HUDEP-2 (cell line): ENCODE data around the gene STXBP4.

Experiments used
- DNase-seq, 76 experiments: peaks; one replicate each; lab custom pipeline; 2025; ENCODE audit not compliant: unreplicated experiment in 76 of 76; lab: John Stamatoyannopoulos, UW

Gene STXBP4

DNA sequence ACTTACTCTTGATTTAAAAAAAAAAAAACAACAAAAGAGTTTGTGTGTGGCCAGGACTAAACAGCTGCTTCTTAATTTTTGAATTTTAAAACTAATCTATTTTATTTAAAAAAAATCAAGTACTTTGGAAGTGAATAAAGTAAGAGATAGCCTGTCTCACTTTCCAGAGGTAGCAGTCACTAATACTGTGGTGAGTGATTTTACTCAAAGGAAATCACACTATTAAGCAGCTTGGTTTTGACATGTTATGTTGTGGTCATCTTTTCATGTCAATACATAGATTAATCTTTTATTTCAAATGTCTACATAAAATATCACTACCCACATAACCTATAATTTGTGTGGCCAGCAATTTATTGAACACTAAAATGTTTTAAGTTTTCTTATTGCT lies 194.0 kb downstream of the STXBP4 start:
- DNase-seq: no peak

DNA sequence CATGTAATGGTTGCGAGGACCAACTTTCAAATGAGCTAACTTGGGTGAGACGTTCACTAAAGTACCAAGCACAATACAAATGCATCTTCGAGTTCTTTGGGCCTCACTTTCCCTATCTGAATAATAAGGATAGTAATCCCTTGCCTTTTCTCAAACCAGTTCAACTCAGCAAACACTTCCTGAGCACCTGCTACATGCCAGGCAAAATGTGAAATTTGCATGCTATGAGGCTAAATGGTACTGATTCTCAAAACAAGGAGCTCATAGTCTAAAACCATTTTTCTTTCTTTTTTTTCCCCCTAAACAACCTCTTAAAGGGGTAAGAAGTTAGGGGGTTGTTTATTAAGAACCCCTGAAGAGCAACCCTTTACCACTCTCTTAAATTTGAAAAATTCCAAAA lies 194.8 kb downstream of the STXBP4 start:
- no peak for DNase-seq

DNA sequence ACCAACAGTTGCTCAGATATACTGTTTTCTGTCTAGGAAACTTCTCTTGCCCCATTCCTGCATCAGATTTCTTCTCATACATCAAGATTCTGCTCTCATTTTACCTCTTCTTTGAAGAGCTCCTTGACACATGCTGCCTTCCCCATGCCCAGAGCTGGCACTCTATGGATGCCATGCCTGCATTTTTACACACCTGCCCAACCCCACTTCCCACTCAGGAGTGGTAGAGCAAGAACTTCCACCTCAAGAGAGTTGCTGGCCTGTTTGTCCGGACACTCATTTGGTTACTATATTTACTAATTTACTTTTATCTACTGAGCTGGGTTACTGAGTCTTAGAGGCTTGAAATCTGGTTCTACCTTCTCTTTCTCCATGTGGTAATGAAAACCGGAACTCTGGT lies 197.9 kb downstream of the STXBP4 start:
- no peak for DNase-seq

DNA sequence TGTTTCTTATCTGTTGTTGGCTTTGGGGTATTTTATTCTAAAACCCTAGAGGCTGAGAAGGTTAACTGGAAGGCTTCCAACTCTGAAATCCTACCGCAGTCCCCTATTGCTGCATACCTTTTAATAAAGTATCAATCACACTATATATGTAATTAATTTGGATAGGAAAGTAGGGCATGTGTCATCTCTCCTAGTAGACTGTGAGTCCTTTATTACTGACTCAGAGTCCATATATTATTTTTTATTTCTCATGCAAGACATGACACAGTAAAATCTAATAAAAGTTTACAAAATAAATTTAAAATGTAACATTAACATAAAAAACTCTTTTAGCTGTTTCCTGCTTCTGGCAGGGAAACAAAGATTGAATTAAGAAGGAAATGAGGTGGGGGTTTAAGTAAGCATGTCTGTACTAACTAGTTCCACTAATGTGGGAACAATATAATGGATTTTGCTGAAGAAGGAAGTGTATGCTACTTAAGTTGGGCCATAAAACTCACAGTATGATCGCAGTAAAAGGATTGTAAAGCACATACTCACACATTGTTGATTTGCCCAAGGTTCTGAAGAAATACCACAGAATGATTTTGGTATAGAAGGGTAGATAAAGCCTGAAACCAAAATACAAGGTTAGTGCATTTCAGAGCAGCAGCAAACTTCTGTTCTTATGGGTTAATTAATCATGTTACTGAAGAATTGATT lies 198.6 kb downstream of the STXBP4 start:
- DNase-seq: no peak

DNA sequence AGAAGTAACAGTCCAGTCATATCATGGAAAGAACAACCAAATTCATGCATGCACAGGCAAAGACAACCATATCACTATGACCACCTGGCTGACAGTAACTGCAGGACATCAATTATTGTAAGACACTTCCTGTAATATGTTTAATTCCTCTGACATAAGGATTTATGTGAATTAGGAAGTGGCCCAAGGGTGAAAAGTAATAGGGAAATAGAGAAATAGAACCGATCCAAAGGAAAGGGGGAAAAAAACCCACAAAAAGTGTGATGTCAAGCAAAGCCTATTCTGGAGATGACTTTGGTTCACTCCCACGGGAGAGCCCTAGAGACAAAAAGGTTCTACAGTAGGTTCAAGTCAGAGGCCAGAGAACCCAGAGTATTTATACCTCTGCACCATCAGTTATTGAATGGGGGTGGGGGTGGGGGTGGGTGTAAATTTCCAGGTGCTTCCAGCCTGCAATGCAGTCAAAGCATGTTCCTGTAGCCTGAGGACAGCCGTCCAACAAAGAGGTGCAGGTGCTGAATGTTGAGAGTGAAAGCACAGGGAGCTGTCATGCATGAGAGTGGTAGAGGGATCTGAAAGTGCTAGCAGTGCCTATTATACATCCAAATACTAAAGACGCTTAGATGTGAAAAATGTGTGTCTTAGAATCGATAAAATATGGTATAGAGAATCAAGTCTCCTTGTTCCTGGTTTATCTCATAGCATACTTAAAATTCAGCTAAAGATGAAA lies 200.6 kb downstream of the STXBP4 start:
- DNase-seq: no peak

DNA sequence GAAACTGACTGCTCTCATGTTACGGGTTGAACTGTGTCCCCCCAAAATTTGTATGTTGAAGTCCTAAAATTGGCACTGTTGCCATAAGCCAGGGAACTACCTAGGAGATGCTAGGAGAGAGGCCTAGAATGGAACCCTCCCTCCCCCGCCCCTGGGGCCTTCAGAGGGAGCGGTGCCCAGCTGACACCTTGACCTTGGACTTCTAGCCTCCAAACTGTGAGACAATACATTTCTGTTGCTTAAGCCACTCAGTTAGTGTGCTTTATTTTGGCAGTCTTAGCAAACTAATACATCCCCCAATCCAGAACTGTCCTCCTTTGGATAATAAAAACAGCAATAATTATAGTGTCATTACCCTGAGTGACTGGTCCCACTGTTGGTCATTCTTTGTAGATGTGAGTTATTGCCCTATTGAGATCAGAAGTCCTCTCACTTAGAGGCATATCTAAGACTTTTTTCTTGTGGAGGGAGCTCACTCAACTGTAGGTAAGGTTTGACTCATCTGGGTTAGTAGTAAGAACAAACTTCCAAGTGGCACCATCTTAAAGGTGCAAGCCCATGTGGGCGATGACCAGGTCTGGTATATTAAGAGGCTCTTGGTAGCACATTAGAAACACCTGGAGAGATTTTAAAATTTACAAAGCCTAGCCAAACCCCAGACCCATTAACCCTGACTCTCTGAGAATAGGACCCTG lies 203.2 kb downstream of the STXBP4 start:
- DNase-seq: no peak

DNA sequence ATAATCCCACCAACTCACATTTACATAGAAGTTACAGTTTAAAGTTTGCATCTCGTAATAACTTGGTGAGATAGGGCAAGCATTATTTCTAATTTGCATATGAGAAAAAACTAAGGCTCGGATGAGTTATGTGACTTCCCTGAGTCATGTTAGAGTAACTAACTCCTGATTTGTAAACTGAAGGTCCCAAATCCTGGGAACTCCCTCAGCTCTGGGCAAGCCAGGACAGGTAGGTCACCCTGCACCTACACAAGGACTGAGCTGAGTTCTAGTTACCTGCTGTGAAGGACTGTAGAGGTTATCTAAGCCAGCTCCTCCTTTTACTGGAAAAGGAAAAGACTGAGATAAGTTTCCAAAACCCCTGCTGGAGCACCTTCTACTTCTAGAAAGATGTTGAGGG lies 204.0 kb downstream of the STXBP4 start:
- no peak for DNase-seq

DNA sequence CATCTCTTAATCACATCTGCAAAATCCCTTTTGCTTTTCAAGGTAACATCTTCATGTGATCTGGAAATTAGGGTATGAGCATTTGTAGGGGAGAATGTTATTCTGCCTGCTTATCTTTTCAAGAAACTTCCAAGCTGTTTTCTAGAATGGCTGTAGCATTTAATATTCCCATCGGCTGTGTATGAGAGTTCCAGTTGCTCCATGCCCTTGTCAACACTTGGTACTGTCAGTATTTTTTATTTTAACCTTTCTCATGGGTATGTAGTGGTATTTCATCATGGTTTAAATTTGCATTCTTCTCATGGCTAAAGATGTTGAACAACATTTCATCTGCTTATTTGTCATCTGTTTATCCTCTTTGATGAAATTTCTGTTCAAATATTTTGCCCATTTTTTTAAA lies 205.6 kb downstream of the STXBP4 start:
- DNase-seq: no peak

DNA sequence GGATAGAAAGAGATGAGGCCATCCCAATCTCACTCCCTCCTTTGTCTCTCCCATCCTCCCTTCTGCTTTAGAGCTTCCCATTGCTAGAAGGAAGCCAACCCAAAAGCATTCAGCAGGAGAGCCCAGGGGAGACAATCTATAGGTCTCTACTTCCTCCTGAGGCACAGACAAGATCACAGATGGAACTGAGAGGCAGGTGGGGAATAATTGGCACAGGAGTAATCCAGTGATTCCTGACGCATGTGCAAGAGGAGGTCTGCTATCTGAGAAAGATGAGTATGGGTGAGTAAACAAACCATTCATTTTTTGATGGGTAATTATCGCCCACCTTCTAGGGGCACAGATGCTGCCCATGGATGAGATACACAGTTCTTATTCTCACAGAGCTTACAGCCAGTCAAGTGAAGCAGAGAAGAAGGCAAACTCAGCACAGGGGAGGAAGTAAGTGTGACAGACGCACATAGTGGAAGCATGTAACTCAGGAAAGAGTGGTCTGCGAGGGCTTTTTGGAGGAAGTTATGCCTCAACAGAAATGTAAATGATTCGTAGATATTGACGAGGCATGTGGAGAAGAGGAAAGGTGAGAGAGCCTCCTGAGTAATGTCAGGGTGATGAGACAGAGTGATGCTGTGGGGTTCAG lies 207.3 kb downstream of the STXBP4 start:
- no peak for DNase-seq

DNA sequence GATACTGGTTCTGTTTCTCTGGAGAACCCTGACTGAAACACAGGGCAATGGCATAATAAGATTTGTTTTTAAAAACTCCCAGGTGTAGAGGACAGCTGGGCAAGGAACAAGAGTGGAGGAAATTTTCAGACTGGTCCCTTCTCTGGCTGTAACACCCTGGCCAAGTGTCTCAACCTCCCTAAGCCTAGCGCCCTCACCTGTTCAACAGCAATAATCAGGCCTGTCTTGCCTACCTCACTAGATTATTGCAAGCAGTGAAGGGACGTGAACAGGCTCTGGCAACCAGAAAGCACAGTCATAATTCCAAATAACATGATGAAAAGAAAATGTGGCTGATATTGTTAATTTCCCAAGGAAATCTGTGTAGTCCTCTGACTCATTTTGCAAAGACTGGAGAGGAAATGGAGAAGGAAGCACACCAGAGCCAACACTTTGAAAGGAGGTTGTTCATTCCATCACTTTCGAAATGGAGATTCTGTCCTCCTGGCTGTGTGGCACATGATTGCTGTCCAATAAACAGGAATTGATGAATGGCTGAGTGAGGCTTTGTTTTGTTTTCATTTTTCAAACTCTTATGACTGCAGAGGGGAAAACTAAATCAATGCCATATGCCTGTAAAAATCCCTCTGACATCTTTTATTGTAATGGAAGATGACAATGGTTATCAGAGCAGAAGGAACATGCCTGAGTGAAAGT lies 208.7 kb downstream of the STXBP4 start:
- DNase-seq: no peak

DNA sequence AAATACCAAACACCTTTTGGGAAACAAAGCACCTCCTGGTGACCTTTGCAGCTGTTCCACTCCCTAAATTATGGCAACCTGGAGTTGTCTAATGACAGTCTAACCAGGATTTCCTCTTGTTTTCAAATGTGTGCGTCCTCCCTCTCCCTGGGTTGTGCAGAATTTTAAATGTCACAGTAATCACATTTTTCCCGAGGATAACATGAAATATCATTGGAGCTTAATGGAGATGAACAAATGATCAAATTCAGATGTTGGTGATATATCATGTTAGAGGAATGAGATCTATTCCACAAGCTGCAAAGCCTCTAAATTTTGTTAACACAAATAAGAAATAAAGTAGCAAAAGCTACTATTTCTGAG lies 209.3 kb downstream of the STXBP4 start:
- DNase-seq: no peak

DNA sequence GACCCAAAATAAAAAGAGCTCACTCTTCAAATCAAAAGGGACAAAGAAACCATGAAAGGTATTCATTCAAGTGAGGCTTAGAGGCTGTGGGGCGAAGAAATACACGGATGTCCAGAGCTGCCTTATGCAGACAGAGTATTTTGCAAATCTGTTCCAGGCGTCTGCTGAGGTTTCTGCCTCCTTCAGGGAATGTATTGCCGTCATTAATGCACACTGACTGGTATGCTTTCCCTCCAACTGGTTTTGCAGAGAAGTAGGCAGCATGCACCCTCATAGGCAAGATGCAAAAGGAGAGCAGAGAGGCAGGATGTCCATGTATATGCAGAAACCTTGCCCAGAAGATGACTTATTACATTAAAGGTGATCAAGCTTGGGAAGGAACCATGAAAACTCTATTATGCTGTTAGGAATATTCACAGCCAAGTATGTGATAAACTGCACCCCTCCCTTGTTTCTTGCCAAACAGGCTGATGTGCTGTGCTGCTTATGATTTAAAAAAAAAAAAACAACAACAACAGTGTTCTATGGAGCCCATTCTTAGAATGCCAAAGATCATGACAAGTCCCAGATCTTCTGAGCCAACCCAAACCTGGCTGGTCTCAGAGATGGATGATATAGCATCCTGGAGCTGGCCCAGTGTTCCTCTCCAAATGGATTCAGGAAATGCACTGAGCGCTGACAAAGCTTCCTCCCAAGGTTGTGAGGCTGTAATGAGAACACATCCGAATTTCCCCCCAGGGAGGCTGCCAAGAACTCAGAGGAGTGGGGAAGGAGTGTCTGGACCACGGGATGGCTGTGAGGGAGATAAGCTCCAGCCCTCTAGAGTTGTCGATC lies 218.6 kb downstream of the STXBP4 start:
- no peak for DNase-seq

DNA sequence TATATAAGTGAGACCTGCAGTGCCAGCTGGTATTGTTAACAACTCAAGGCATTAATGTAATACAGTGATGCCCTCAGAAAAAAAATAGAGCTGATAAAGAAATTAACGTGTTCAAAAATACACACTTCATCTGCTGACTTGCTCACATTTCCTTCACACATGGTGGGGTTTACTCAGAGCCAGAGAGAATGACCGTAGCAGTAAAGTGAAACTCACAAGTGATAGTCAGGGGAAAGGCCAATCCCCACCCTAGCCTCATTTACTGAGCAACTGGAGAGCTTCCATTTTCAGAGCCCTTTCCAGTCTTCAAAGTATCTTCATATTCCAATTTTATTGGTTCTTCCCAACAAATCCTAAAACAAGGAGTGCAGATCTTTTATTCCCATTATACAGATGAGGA lies 222.2 kb downstream of the STXBP4 start:
- no peak for DNase-seq

DNA sequence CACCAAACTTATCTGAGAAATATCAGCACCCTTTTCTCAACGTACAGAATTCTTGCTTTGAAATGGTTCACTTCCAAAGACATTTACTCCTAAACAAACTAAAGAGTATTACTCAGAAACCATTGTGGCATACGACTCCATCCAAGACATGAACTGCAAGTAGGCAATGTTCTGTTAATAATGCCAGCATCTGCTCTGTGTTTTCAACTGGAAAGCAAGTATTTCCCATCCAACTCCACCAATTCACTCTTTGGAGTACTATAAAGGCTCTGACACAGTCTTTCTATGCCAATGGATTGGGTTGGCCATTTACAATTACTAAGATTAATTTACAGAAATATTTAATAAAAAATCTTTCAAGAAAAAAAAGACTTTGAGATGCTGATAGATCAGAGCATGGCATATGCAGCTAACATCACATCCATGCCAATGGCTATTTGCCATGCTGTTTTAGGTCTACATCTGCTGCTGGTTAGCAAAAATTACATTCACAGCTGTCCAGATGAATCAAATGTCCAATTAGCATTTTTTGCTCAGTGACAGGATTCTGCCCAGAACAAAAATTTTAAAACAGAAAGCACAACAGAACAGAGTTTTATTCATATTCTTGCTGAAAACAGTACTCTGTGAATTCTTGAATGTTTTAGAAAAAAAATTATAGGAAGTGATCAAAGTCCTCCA lies 230.3 kb downstream of the STXBP4 start:
- no peak for DNase-seq

DNA sequence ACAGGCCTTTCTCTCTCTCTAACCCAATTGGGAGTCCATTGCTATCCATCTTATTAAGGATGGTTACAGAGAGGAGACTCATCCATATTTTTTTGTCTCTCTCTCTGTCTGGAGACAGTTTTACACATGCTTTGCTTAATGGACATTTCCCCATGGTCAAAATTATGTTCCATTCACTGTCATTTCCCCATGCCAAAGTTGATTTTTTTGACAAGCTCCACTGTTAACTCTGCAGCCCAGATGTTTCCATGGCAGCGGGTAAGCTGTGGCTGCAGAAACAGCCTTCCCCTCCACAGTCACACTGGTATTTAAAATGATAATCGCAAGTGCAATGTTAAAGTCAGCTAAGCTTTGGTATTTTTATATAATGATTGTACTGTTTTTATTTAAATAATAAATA lies 232.3 kb downstream of the STXBP4 start:
- no peak for DNase-seq

DNA sequence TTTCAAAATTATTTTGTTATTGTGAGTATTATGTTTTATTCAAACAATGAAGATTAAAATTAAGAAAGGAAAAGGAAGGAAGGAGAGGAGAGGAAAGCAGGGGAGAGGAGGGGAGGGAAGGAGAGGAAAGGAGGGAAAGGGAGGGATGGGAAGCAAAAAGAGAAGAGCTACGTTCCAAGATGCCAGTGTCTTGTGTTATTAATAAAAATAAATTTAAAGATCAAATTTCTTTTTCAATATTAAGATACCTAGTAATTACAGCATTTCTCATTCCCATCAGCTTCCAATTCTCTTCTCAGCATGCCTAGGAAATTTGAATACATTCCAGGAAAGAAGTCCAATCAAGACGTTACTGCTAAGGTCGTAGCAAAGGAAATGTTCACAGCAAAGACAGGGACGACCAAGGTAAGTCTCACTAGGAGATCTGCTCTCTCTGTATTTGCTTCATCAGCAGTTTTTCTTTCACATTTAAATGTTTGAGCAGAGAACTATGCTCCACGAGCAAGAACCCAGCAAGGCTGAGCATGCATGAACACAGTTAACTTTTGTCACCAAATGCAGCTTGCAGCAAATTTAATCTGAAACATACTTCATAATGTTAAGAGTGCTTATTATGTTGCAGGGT lies 232.9 kb downstream of the STXBP4 start:
- no peak for DNase-seq

DNA sequence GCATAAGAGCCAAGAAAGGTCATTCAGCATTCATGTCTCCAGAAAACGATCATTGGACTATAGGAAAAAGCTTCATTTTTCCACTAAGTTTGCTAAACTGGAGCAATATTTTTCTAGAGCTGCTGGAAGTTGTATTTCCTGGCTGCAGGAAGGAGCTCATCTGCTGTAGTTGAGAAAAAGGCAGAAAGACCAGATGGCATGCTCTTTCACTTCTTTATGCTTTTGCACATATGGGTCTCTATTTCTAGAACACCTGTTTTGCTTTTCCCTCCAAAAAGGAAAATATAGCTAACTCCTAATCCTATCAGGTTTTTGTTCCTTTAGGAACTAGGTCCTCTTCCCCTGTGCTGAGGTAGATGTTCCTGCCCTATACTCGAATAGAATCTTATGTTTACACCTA lies 234.3 kb downstream of the STXBP4 start:
- no peak for DNase-seq

DNA sequence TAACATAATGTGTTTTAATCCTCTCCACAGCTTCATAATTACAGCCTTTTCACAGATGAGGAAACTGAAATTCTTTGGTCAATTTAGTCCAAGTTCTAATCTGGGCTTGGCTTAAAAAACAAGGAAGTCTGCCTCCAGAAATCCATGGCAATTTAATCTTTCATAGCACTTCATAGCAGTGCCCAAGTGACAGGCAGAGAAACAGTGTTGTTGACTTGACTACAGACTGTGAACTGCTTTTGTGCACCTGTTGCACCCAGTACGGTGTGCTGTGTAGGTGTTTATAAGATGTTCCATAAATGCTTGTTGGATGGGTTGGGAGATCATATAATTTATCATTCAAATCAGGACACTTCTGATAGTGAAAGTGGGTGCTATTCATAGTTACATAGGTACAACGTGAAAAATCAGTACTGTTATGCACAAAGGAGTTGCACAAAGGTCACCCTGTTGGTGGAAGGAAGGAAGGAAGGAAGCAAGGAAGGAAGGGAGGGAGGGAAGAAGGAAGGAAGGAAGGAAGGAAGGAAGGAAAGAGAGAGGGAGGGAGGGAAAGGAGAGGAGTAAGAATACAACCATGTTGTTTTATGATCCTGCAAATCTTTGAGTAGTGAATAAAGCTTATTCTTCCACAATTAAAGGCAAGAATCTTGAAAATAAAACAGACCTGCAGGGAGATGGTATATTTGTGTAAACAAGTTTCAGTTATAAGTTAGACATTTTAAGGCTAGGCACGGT lies 239.7 kb downstream of the STXBP4 start:
- no peak for DNase-seq
